GM06990 (cell line): Measurements from ENCODE around the gene ABCC12.
"Not testable (repeated sequence)": the region's sequence is repeated elsewhere in the genome, so short reads cannot be mapped to it uniquely, and the experiment has no call there.

Experiments used
- DNase-seq: peaks from one replicate; pipeline ENCODE4 v3.0.0-alpha.2; 2011; ENCODE audit not compliant: insufficient read length; ENCODE audit errors: extremely low read depth
- H3K27me3 ChIP-seq: replicated peaks from 2 replicates; pipeline ENCODE4 v1.6.0; 2011; ENCODE audit warnings: low read length; ENCODE audit not compliant: control insufficient read depth, insufficient read depth
- H3K36me3 ChIP-seq: 2 replicates; pipeline ENCODE4 v1.5.1; 2011; ENCODE audit warnings: low read length; ENCODE audit not compliant: control insufficient read depth, insufficient read depth
- H3K4me3 ChIP-seq: replicated peaks from 2 replicates; pipeline ENCODE4 v1.5.1; 2011; ENCODE audit warnings: low read depth, mild to moderate bottlenecking, control low read depth, low read length
- CTCF ChIP-seq: IDR thresholded peaks from 2 replicates; pipeline ENCODE4 v1.5.1; 2011; ENCODE audit warnings: low read length, control low read depth, mild to moderate bottlenecking, inconsistent platforms; ENCODE audit not compliant: insufficient read depth, poor library complexity, severe bottlenecking

The ABCC12 gene

GRCh38 chr16:48169896-48170295 is 14.1 kb upstream of the ABCC12 start:
- no peak for TF ChIP-seq CTCF
- H3K36me3 ChIP-seq, result no peaks in the 10 kb centered on the region
- no peaks in the 10 kb centered on the region for H3K27me3 ChIP-seq
- no peak overlapping the region for H3K4me3 ChIP-seq
- DNase-seq, result no peak

- Histone ChIP-seq H3K36me3 (no peaks in the 10 kb centered on the region), H3K27me3 (no peaks in the 10 kb centered on the region), H3K4me3 (no peak overlapping the region)
- no peak for TF ChIP-seq CTCF
- no peak for DNase-seq
Measured at GRCh38 chr16:48168075-48168474, 12.3 kb upstream of the ABCC12 start.

- not testable (repeated sequence) for H3K27me3 ChIP-seq, H3K36me3 ChIP-seq, DNase-seq, H3K4me3 ChIP-seq
Measured at GRCh38 chr16:48166617-48167016, 10.8 kb upstream of the ABCC12 start.

- no peaks in the 10 kb centered on the region for H3K36me3 ChIP-seq
Measured at GRCh38 chr16:48165961-48166578, 10.3 kb upstream of the ABCC12 start.

GRCh38 chr16:48164907-48165715 is 9.3 kb upstream of the ABCC12 start:
- peak; percentile 87 for TF ChIP-seq CTCF
- Histone ChIP-seq H3K36me3 (no peaks in the 10 kb centered on the region), H3K27me3 (no peaks in the 10 kb centered on the region), H3K4me3 (no peak overlapping the region)
- DNase-seq, result peak; percentile 38

More at GRCh38 chr16:48165961-48166578, 10.3 kb upstream of the ABCC12 start:
- DNase-seq, result no peak
- TF ChIP-seq CTCF, result no peak
- Histone ChIP-seq H3K4me3 (no peak overlapping the region), H3K27me3 (no peaks in the 10 kb centered on the region)

- Histone ChIP-seq H3K36me3 (no peaks in the 10 kb centered on the region), H3K27me3 (no peaks in the 10 kb centered on the region), H3K4me3 (no peak overlapping the region)
- DNase-seq, result no peak
- no peak for TF ChIP-seq CTCF
Measured at GRCh38 chr16:48162839-48163410, 7.1 kb upstream of the ABCC12 start.
